Measurements from ENCODE around the gene POLR1G.
A peak's percentile ranks its signal among the peaks of the same experiment; 100 is the strongest.

DNA sequence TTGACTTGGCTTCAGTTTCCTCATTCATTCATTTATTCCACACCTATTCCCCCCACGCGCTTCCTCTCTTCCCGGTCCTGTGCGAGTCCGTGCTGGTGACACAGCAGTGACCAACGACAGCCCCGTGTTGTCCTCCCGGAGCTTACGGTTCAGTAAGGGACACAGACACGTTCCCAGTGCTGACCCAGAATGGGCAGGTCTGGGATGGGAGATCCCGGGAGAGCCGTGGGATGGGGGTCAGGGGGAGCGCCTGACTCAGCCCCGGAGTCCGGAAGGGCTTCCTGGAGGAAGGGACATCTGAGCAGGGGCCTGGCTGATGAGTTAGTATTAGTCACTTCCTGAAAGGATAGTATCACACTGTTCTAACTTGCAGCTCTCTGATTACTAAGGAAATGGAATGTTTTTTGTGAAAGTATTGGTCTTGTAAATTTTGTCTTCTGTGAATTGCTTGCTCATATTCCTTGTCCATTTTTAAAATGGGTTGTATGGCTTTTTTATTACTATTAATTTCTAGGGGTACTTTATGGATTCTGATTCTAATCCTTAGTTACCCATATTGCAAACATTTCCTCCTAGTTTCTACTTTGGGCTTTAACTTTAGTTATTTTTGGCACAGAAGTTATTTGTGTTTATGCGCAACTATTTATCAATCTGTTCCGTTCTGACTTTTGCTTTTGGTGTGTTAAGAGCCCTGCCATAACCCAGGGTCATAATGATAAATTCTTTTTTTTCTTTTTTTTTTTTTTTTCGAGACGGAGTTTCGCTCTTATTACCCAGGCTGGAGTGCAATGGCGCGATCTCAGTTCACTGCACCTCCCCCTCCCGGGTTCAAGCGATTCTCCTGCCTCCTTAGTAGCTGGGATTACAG lies 18.0 kb downstream of the POLR1G start:
- TF ChIP-seq, protein P1, sequence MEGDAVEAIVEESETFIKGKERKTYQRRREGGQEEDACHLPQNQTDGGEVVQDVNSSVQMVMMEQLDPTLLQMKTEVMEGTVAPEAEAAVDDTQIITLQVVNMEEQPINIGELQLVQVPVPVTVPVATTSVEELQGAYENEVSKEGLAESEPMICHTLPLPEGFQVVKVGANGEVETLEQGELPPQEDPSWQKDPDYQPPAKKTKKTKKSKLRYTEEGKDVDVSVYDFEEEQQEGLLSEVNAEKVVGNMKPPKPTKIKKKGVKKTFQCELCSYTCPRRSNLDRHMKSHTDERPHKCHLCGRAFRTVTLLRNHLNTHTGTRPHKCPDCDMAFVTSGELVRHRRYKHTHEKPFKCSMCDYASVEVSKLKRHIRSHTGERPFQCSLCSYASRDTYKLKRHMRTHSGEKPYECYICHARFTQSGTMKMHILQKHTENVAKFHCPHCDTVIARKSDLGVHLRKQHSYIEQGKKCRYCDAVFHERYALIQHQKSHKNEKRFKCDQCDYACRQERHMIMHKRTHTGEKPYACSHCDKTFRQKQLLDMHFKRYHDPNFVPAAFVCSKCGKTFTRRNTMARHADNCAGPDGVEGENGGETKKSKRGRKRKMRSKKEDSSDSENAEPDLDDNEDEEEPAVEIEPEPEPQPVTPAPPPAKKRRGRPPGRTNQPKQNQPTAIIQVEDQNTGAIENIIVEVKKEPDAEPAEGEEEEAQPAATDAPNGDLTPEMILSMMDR (IDR thresholded peaks at IDR 0.05), result no peak
- TF ChIP-seq POLR2AphosphoS5 (IDR thresholded peaks at IDR 0.05; ENCODE audit: low read depth, low read length) (peak; percentile 78), FOSL2 (IDR thresholded peaks at IDR 0.05; ENCODE audit: borderline replicate concordance, low read depth) (peak; percentile 98), NRF1 (IDR thresholded peaks at IDR 0.05; ENCODE audit: low read depth, low read length) (no peak), EP300 (IDR thresholded peaks at IDR 0.05; ENCODE audit: borderline replicate concordance in 1 of 2, low read depth in 1 of 2, low read length in 1 of 2) (peak in 1 of 2 experiments; percentile 87; a peak in 2 of 4 replicates), RAD21 (IDR thresholded peaks at IDR 0.05; ENCODE audit: low read length) (no peak), YY1 (IDR thresholded peaks at IDR 0.05; ENCODE audit: low read depth) (no peak)
- TF ChIP-seq, protein P2, sequence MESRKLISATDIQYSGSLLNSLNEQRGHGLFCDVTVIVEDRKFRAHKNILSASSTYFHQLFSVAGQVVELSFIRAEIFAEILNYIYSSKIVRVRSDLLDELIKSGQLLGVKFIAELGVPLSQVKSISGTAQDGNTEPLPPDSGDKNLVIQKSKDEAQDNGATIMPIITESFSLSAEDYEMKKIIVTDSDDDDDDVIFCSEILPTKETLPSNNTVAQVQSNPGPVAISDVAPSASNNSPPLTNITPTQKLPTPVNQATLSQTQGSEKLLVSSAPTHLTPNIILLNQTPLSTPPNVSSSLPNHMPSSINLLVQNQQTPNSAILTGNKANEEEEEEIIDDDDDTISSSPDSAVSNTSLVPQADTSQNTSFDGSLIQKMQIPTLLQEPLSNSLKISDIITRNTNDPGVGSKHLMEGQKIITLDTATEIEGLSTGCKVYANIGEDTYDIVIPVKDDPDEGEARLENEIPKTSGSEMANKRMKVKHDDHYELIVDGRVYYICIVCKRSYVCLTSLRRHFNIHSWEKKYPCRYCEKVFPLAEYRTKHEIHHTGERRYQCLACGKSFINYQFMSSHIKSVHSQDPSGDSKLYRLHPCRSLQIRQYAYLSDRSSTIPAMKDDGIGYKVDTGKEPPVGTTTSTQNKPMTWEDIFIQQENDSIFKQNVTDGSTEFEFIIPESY (IDR thresholded peaks at IDR 0.05; ENCODE audit: borderline replicate concordance, low read depth), result peak; percentile 63; the same call in 1 of the 2 replicates
- TF ChIP-seq, protein P3, sequence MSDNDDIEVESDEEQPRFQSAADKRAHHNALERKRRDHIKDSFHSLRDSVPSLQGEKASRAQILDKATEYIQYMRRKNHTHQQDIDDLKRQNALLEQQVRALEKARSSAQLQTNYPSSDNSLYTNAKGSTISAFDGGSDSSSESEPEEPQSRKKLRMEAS (IDR thresholded peaks at IDR 0.05; ENCODE audit: low read depth), result peak; percentile 60
- TF ChIP-seq, protein P4, sequence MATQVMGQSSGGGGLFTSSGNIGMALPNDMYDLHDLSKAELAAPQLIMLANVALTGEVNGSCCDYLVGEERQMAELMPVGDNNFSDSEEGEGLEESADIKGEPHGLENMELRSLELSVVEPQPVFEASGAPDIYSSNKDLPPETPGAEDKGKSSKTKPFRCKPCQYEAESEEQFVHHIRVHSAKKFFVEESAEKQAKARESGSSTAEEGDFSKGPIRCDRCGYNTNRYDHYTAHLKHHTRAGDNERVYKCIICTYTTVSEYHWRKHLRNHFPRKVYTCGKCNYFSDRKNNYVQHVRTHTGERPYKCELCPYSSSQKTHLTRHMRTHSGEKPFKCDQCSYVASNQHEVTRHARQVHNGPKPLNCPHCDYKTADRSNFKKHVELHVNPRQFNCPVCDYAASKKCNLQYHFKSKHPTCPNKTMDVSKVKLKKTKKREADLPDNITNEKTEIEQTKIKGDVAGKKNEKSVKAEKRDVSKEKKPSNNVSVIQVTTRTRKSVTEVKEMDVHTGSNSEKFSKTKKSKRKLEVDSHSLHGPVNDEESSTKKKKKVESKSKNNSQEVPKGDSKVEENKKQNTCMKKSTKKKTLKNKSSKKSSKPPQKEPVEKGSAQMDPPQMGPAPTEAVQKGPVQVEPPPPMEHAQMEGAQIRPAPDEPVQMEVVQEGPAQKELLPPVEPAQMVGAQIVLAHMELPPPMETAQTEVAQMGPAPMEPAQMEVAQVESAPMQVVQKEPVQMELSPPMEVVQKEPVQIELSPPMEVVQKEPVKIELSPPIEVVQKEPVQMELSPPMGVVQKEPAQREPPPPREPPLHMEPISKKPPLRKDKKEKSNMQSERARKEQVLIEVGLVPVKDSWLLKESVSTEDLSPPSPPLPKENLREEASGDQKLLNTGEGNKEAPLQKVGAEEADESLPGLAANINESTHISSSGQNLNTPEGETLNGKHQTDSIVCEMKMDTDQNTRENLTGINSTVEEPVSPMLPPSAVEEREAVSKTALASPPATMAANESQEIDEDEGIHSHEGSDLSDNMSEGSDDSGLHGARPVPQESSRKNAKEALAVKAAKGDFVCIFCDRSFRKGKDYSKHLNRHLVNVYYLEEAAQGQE (IDR thresholded peaks at IDR 0.05; ENCODE audit: low read depth, low read length), result peak; percentile 73
